K562 (cell line): ENCODE data around the gene TSSK2. TPM values are rescaled to one million over a fixed set of nuclear protein-coding genes. Genes with fewer than 3 reads are reported as not detected.

ENCODE experiments used
- ATAC-seq: fragments of 200-7000 bp; cut with Tn5 transposase; 3 replicates; pipeline ENCODE4 v1.9.1; 2020; ENCODE audit warnings: moderate library complexity
- BruUV-seq: library from RNA; stranded (reverse); fragments of 400-500 nt; replicated peaks from 2 replicates; lab custom pipeline; 2021; lab: Mats Ljungman, UMichigan
- CTCF ChIA-PET: fragments of 300-600 bp; formaldehyde crosslinking; extraction: SDS; loops from one replicate; lab custom pipeline; 2021; ENCODE audit warnings: low intra/inter-chr PET ratio; lab: Yijun Ruan, JAX
- POLR2A ChIA-PET: fragments of 300-600, 350-650 bp; sonication (Branson Sonifier 250); formaldehyde crosslinking; extraction: SDS; loops from one replicate; lab custom pipeline; 2021; ENCODE audit warnings: antibody characterized with exemption, inconsistent platforms; lab: Yijun Ruan, JAX
- DNase-seq, 4 experiments: peaks; one replicate each; pipeline versions ENCODE4 v3.0.0 to v3.0.0-alpha.2; 2011 to 2018; ENCODE audit warnings: low spot score in 3 of 4, mixed read lengths in 3 of 4; ENCODE audit errors: extremely low read depth in 1 of 4
- FAIRE-seq: peaks from 2 replicates; lab custom pipeline; 2011; peaks lifted over from hg19 to GRCh38; lab: Jason Lieb, UNC
- H2AFZ ChIP-seq: 2 replicates; pipeline ENCODE4 v1.6.0; 2011; ENCODE audit warnings: low read depth, low read length, control low read depth, inconsistent platforms
- H3K27ac ChIP-seq: fragments of 200-600 bp; 3 replicates; pipeline ENCODE4 v1.8.0; 2011; ENCODE audit warnings: low read depth, mild to moderate bottlenecking, control low read depth, inconsistent platforms, low read length, moderate library complexity, mixed read lengths; ENCODE audit errors: extremely low read depth
- H3K27me3 ChIP-seq, 2 experiments: fragments of 300-600 bp in 1 of 2; 2 replicates in 1 of 2; 3 replicates in 1 of 2; pipeline versions ENCODE4 v1.6.0 to v1.8.0; 2011; ENCODE audit warnings: inconsistent platforms in 2 of 2, low read length in 2 of 2, mild to moderate bottlenecking in 1 of 2, mixed read lengths in 1 of 2, moderate library complexity in 1 of 2; ENCODE audit not compliant: control insufficient read depth in 2 of 2, insufficient read depth in 2 of 2
- H3K36me3 ChIP-seq: fragments of 300-600 bp; 3 replicates; pipeline ENCODE4 v1.8.0; 2011; ENCODE audit warnings: mild to moderate bottlenecking, low read length, inconsistent platforms; ENCODE audit not compliant: control insufficient read depth, insufficient read depth
- H3K4me1 ChIP-seq, 2 experiments: fragments of 200-600 bp in 1 of 2; replicated peaks in 1 of 2; 2 replicates in 1 of 2; 3 replicates in 1 of 2; pipeline versions ENCODE4 v1.5.1 to v1.8.0; 2011; ENCODE audit warnings: inconsistent platforms in 2 of 2, low read length in 2 of 2, mild to moderate bottlenecking in 1 of 2, mixed read lengths in 1 of 2, moderate library complexity in 1 of 2; ENCODE audit not compliant: control insufficient read depth in 2 of 2, insufficient read depth in 2 of 2
- H3K4me2 ChIP-seq: 2 replicates; pipeline ENCODE4 v1.6.1; 2011; ENCODE audit warnings: low read length, control low read depth, inconsistent platforms, mixed read lengths; ENCODE audit not compliant: insufficient read depth
- H3K4me3 ChIP-seq: fragments of 200-600 bp; sonication (generic), shearing (Covaris generic); 2 replicates; pipeline ENCODE4 v1.5.1; 2016; ENCODE audit warnings: control low read depth, inconsistent platforms
- H3K79me2 ChIP-seq: fragments of 200-600 bp; 3 replicates; pipeline ENCODE4 v1.8.0; 2011; ENCODE audit warnings: low read length, inconsistent platforms; ENCODE audit not compliant: control insufficient read depth, insufficient read depth
- H3K9ac ChIP-seq, 2 experiments: 2 replicates each; pipeline versions ENCODE4 v1.6.0 to v1.6.1; 2011; ENCODE audit warnings: low read depth in 2 of 2, low read length in 2 of 2, control low read depth in 1 of 2, inconsistent platforms in 1 of 2, mild to moderate bottlenecking in 1 of 2, mixed read lengths in 1 of 2; ENCODE audit not compliant: insufficient read depth in 1 of 2
- H3K9me1 ChIP-seq: one replicate; pipeline ENCODE4 v1.6.0; 2011; ENCODE audit warnings: inconsistent platforms, mild to moderate bottlenecking, low read length, moderate library complexity; ENCODE audit not compliant: control insufficient read depth, insufficient read depth
- H3K9me3 ChIP-seq: replicated peaks from 2 replicates; pipeline ENCODE4 v1.5.1; 2011; ENCODE audit warnings: low read depth, low read length, inconsistent platforms; ENCODE audit not compliant: control insufficient read depth, insufficient read depth
- H4K20me1 ChIP-seq: replicated peaks from 2 replicates; pipeline ENCODE4 v1.6.1; 2011; ENCODE audit warnings: low read length, inconsistent platforms, mixed read lengths; ENCODE audit not compliant: control insufficient read depth, insufficient read depth
- E2F3 ChIP-seq: fragments of 250-450 bp; sonication (Bioruptor Pico); IDR thresholded peaks from 2 replicates; pipeline ENCODE4 v1.4.0; 2020; ENCODE audit warnings: mild to moderate bottlenecking
- FOXA1 ChIP-seq: fragments of 450-650 bp; IDR thresholded peaks from 2 replicates; pipeline ENCODE4 v1.6.1; 2016; ENCODE audit warnings: mild to moderate bottlenecking, borderline replicate concordance
- KDM4B ChIP-seq, 2 experiments: fragments of 450-650 bp in 1 of 2; sonication (generic) in 1 of 2; IDR thresholded peaks; 2 replicates each; pipeline ENCODE4 v1.6.1; 2016 to 2017; ENCODE audit warnings: borderline replicate concordance in 2 of 2, antibody characterized with exemption in 1 of 2, low read depth in 1 of 2, mild to moderate bottlenecking in 1 of 2
- MGA ChIP-seq: fragments of 450-650 bp; IDR thresholded peaks from 2 replicates; pipeline ENCODE4 v1.6.1; 2016; ENCODE audit warnings: mild to moderate bottlenecking, moderate library complexity
- MTA3 ChIP-seq: fragments of 450-650 bp; formaldehyde crosslinking; IDR thresholded peaks from 2 replicates; pipeline ENCODE4 v1.6.1; 2017; ENCODE audit warnings: mild to moderate bottlenecking, borderline replicate concordance
- NEUROD1 ChIP-seq: fragments of 150-350 bp; IDR thresholded peaks from 2 replicates; pipeline ENCODE4 v1.6.1; 2014; ENCODE audit warnings: borderline replicate concordance, low read length, low read depth; ENCODE audit not compliant: partially characterized antibody
- NR2F6 ChIP-seq: fragments of 450-650 bp; formaldehyde crosslinking; IDR thresholded peaks from 2 replicates; pipeline ENCODE4 v1.4.0; 2020; ENCODE audit warnings: mild to moderate bottlenecking
- RBBP5 ChIP-seq: fragments of 200-600 bp; sonication (generic); IDR thresholded peaks from 2 replicates; pipeline ENCODE4 v1.6.1; 2012; ENCODE audit warnings: borderline replicate concordance, mild to moderate bottlenecking, low read length, control low read depth, inconsistent platforms; ENCODE audit not compliant: insufficient read depth, poor library complexity, severe bottlenecking
- ZFP30 ChIP-seq: fragments of 250-450 bp; sonication (Bioruptor Pico); IDR thresholded peaks from 2 replicates; pipeline ENCODE4 v1.8.0; 2022; ENCODE audit warnings: moderate library complexity, mild to moderate bottlenecking, inconsistent platforms, borderline replicate concordance
- ZNF584 ChIP-seq: fragments of 200-800 bp; sonication (Bioruptor generic); IDR thresholded peaks from 2 replicates; pipeline ENCODE4 v1.6.1; 2016; ENCODE audit warnings: low read depth, mild to moderate bottlenecking, missing genetic modification characterization, missing compliant biosample characterization
- ZNF77 ChIP-seq: fragments of 250-450 bp; sonication (Bioruptor Pico); IDR thresholded peaks from 2 replicates; pipeline ENCODE4 v1.5.0; 2020
- WGBS: fragments of 100-300 bp; shearing (Covaris generic); methylation state at CpG from one replicate; pipeline ENCODE4 v1.1.6; 2016; ENCODE audit warnings: low coverage, mixed read lengths; ENCODE audit not compliant: insufficient coverage; ENCODE audit errors: missing lambda C conversion rate; 5-methylcytosine and 5-hydroxymethylcytosine counted together
- in situ Hi-C: fragments of 300-500 bp; cut with MboI; formaldehyde crosslinking; loops from 4 replicates; pipeline ENCODE4 v1.15.0; 2018; ENCODE audit warnings: inconsistent platforms, mixed read lengths
- intact Hi-C: fragments of 100-400 bp; cut with micrococcal nuclease; formaldehyde crosslinking; loops from 2 replicates; pipeline ENCODE4 v1.14.2; 2022
- polyA plus RNA-seq, 8 experiments: library from polyadenylated mRNA; depleted of rRNA in 4 of 8; stranded (reverse) in 5 of 8; unstranded in 3 of 8; fragments of >200 nt; fragmentation: Nextera tagmentation in 2 of 8; fragmentation: Illumina TruSeq in 1 of 8; extraction: Ambion mirVana in 2 of 8; extraction: Trizol in 1 of 8; gene quantifications; 2 replicates each; pipeline versions ENCODE4 v1.2.1 to v1.2.3, GENCODE V29; 2011 to 2014; ENCODE audit warnings: inconsistent platforms in 1 of 8, missing spikeins in 1 of 8
- total RNA-seq, 7 experiments: library from RNA; depleted of rRNA in 6 of 7; stranded (reverse); fragments of >200 nt in 6 of 7; fragmentation: Illumina TruSeq in 2 of 7; extraction: Trizol in 2 of 7; gene quantifications; 2 replicates each; pipeline versions ENCODE4 v1.2.1 to v1.2.3, GENCODE V29; 2011 to 2021; ENCODE audit warnings: low replicate concordance in 1 of 7

TSSK2 gene
- total and polyA plus RNA-seq, 9 of the 15 experiments (the other 6 are each of a cell fraction or from before 2014, with no cell fraction given): 0.04 TPM; not detected in 8

GRCh38 chr22:19136915-19137314, 5.8 kb downstream of the TSSK2 start:
- H3K4me3 ChIP-seq: no peak overlapping the region
- FAIRE-seq (no peak), ATAC-seq (no peak), DNase-seq (no peak)
- WGBS: 90% methylated on average over 10 of the region's 10 CpGs
- H2AFZ ChIP-seq: no peak overlapping the region
- no peak overlapping the region for H3K27ac ChIP-seq
- peaks cover 10% of the 10 kb centered on the region; the same call in 1 of the 2 replicates for H4K20me1 ChIP-seq
- H3K9me3 ChIP-seq: no peaks in the 10 kb centered on the region
- H3K9ac ChIP-seq: peak overlapping the region in 1 of 2 experiments; percentile 43; a peak in 2 of 4 replicates
- H3K9me1 ChIP-seq: peaks cover 13% of the 10 kb centered on the region
- H3K36me3 ChIP-seq: peaks cover 95% of the 10 kb centered on the region
- ChIA-PET POLR2A (interaction anchor here (0.6 to 1.5 kb wide), 6 partner anchors 8 to 182 kb away, joined by 3 to 4 read pairs (median 4); partner anchors contain the start of genes DGCR2 and ESS2), CTCF (no interaction called here)
- no TSS peak for BruUV-seq
- H3K79me2 ChIP-seq: no peaks in the 10 kb centered on the region
- H3K27me3 ChIP-seq: no peaks in the 10 kb centered on the region
- in situ Hi-C loops: no loop called here
- H3K4me1 ChIP-seq: peaks cover 0 to 36% of the 10 kb centered on the region in 2 experiments; a peak in 1 of 5 replicates
- H3K4me2 ChIP-seq: no peak overlapping the region
- intact Hi-C loops: loop anchor here (10.0 kb wide), 1 partner anchor 62 kb away; no protein-coding TSS in a partner anchor
- TF ChIP-seq NEUROD1: no peak
- TF ChIP-seq E2F3 (CRISPR knock-in tag): no peak
- TF ChIP-seq RBBP5: peak; percentile 41
- TF ChIP-seq ZFP30 (CRISPR knock-in tag): no peak
- no peak for TF ChIP-seq MTA3
- TF ChIP-seq ZNF77 (CRISPR knock-in tag): no peak
- TF ChIP-seq NR2F6 (CRISPR knock-in tag): no peak
- TF ChIP-seq FOXA1: no peak
- no peak for TF ChIP-seq ZNF584 (CRISPR knock-in tag)
- TF ChIP-seq MGA: no peak
- no peak for TF ChIP-seq KDM4B (IDR thresholded peaks at IDR 0.05; ENCODE audit: borderline replicate concordance in 2 of 2, low read depth in 1 of 2)
